DND-41 (cell line): ENCODE results near the gene SLC39A11.

Source experiments
- ATAC-seq: fragments of 200-7000 bp; cut with Tn5 transposase; 3 replicates; pipeline ENCODE4 v1.9.1; 2021; ENCODE audit warnings: low read depth; ENCODE audit not compliant: insufficient read depth
- DNase-seq: peaks from one replicate; pipeline ENCODE4 v3.0.0-alpha.2; 2020
- H2AFZ ChIP-seq: 2 replicates; pipeline ENCODE4 v1.6.0; 2012; ENCODE audit warnings: low read depth, low read length
- H3K27ac ChIP-seq: 2 replicates; pipeline ENCODE4 v1.5.1; 2012; ENCODE audit warnings: low read length, inconsistent platforms
- H3K27me3 ChIP-seq: fragments of 200-600 bp; sonication (generic); 2 replicates; pipeline ENCODE4 v1.6.0; 2012; ENCODE audit warnings: low read length, mild to moderate bottlenecking, inconsistent platforms; ENCODE audit not compliant: insufficient read depth, poor library complexity
- H3K36me3 ChIP-seq: 2 replicates; pipeline ENCODE4 v1.5.1; 2012; ENCODE audit warnings: low read length, inconsistent platforms; ENCODE audit not compliant: insufficient read depth
- H3K4me1 ChIP-seq: 2 replicates; pipeline ENCODE4 v1.5.1; 2012; ENCODE audit warnings: mild to moderate bottlenecking, low read length; ENCODE audit not compliant: insufficient read depth
- H3K4me2 ChIP-seq: 2 replicates; pipeline ENCODE4 v1.6.0; 2012; ENCODE audit warnings: mild to moderate bottlenecking, moderate library complexity, low read length, inconsistent platforms; ENCODE audit not compliant: insufficient read depth
- H3K4me3 ChIP-seq, 2 experiments: fragments of 200-600 bp in 1 of 2; shearing (Covaris generic) in 1 of 2; 2 replicates each; pipeline ENCODE4 v1.5.1; 2012 to 2016; ENCODE audit warnings: inconsistent platforms in 2 of 2, low read length in 2 of 2, mild to moderate bottlenecking in 2 of 2, low read depth in 1 of 2, moderate library complexity in 1 of 2
- H3K79me2 ChIP-seq: 2 replicates; pipeline ENCODE4 v1.6.0; 2012; ENCODE audit warnings: low read length, inconsistent platforms; ENCODE audit not compliant: insufficient read depth
- H3K9ac ChIP-seq: 2 replicates; pipeline ENCODE4 v1.6.0; 2012; ENCODE audit warnings: low read depth, mild to moderate bottlenecking, inconsistent platforms, low read length, moderate library complexity
- H3K9me3 ChIP-seq: 2 replicates; pipeline ENCODE4 v1.5.1; 2012; ENCODE audit warnings: low read length, moderate library complexity, mild to moderate bottlenecking, inconsistent platforms; ENCODE audit not compliant: insufficient read depth, severe bottlenecking
- H4K20me1 ChIP-seq: 2 replicates; pipeline ENCODE4 v1.6.0; 2012; ENCODE audit warnings: low read length; ENCODE audit not compliant: insufficient read depth
- CTCF ChIP-seq: IDR thresholded peaks from 2 replicates; pipeline ENCODE4 v1.5.1; 2012; ENCODE audit warnings: borderline replicate concordance, low read length, moderate library complexity, mild to moderate bottlenecking; ENCODE audit not compliant: poor library complexity, severe bottlenecking; ENCODE audit errors: extremely low read depth
- EZH2 ChIP-seq: IDR thresholded peaks from 3 replicates; pipeline ENCODE4 v1.6.1; 2012; ENCODE audit warnings: borderline replicate concordance, low read depth, mild to moderate bottlenecking, moderate library complexity, low read length, inconsistent platforms; ENCODE audit not compliant: severe bottlenecking

SLC39A11 gene

GRCh38 chr17:72706396-72706981 is 386.0 kb downstream of the SLC39A11 start:
- ATAC-seq = no peak

GRCh38 chr17:72705905-72706395 is 386.5 kb downstream of the SLC39A11 start:
- H3K9me3 ChIP-seq = peaks cover 2% of the 10 kb centered on the region
- no peaks in the 10 kb centered on the region for H3K27me3 ChIP-seq
- no peak overlapping the region for H3K27ac ChIP-seq
- H3K4me1 ChIP-seq = no peaks in the 10 kb centered on the region
- H4K20me1 ChIP-seq = no peaks in the 10 kb centered on the region
- TF ChIP-seq CTCF = no peak
- no peak for TF ChIP-seq EZH2
- H3K4me2 ChIP-seq = no peak overlapping the region
- no peak for DNase-seq
- H2AFZ ChIP-seq = no peak overlapping the region
- H3K36me3 ChIP-seq = no peaks in the 10 kb centered on the region
- no peak for ATAC-seq
- no peaks in the 10 kb centered on the region for H3K79me2 ChIP-seq
- H3K4me3 ChIP-seq = no peak overlapping the region
- no peak overlapping the region for H3K9ac ChIP-seq

More at GRCh38 chr17:72706396-72706981, 386.0 kb downstream of the SLC39A11 start:
- DNase-seq = no peak
- Histone ChIP-seq H3K36me3 (no peaks in the 10 kb centered on the region), H3K9me3 (peaks cover 4% of the 10 kb centered on the region), H3K4me1 (no peaks in the 10 kb centered on the region), H2AFZ (no peak overlapping the region), H3K79me2 (no peaks in the 10 kb centered on the region), H3K4me2 (no peak overlapping the region), H3K4me3 (no peak overlapping the region), H4K20me1 (no peaks in the 10 kb centered on the region), H3K9ac (no peak overlapping the region), H3K27me3 (no peaks in the 10 kb centered on the region), H3K27ac (no peak overlapping the region)
- TF ChIP-seq EZH2 (no peak), CTCF (no peak)

GRCh38 chr17:72702998-72703397 is 389.5 kb downstream of the SLC39A11 start:
- DNase-seq (no peak), ATAC-seq (no peak)
- Histone ChIP-seq H3K4me2 (no peak overlapping the region), H3K9ac (no peak overlapping the region), H3K27ac (no peak overlapping the region), H3K36me3 (no peaks in the 10 kb centered on the region), H2AFZ (no peak overlapping the region), H3K9me3 (no peaks in the 10 kb centered on the region), H3K4me1 (no peaks in the 10 kb centered on the region), H3K27me3 (no peaks in the 10 kb centered on the region), H3K79me2 (no peaks in the 10 kb centered on the region), H4K20me1 (no peaks in the 10 kb centered on the region), H3K4me3 (no peak overlapping the region)
- no peak for TF ChIP-seq EZH2
- no peak for TF ChIP-seq CTCF
